Measurements from ENCODE around the gene LIPE.

GRCh38 chr19:42472402-42473147 is 45.4 kb upstream of the LIPE start:
- TF ChIP-seq POLR2AphosphoS5 (IDR thresholded peaks at IDR 0.05) (no peak), CTCF (IDR thresholded peaks at IDR 0.05) (no peak), POLR2A (IDR thresholded peaks at IDR 0.05) (no peak)
